ENCODE data around the gene P2RX3.
"Not testable (repeated sequence)": the region's sequence is repeated elsewhere in the genome, so short reads cannot be mapped to it uniquely, and the experiment has no call there.

Gene P2RX3

GRCh38 chr11:57392763-57393105 lies 54.6 kb downstream of the P2RX3 start:
- no peak overlapping the region for H3K4me3 ChIP-seq (ENCODE audit: low read length)
- TF ChIP-seq ZNF274 (IDR thresholded peaks at IDR 0.05; ENCODE audit: low read depth, low read length): no peak

- no peak for TF ChIP-seq ZNF274 (IDR thresholded peaks at IDR 0.05; ENCODE audit: low read depth, low read length)
- no peak overlapping the region for H3K4me3 ChIP-seq (ENCODE audit: low read length)
These were observed 56.2 kb downstream of the P2RX3 start for GRCh38 chr11:57394203-57394965.

DNA sequence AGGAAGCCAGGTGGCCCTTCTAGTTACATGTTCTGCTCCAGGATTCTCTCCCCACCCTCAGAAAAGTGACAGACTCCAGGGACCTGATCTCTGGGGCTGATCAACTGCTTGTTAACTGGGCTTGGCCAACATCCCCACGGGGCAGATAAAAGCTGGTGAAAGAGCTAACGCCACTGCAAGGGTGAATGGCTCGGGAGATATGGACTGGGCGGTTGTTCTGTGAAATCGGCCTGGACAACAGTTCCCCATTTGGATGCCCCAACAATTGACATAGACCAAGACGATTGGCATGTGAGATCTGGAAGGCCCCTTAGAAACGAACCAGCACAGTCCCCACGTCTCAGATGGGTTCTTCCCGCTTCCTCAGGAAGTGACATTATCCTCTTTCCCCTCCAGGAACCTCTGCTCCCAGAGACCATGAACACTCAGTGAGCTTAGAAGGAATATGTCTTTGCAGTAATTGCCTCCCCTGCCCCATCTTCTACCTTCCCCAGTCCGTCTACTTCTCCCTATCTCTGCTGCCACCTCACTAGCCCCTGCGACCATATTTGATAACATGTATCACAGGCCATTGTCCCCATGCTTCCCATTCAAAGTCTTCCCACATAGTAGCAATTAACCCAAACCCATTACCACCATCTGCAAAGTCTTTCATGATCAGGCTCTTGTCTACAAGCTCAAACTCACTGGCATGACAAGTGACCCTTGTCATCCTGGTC lies 57.9 kb downstream of the P2RX3 start:
- no peak overlapping the region for H3K4me3 ChIP-seq (ENCODE audit: low read length)
- TF ChIP-seq ZNF274 (IDR thresholded peaks at IDR 0.05; ENCODE audit: low read depth, low read length): no peak

GRCh38 chr11:57396744-57397143 lies 58.6 kb downstream of the P2RX3 start:
- H3K4me3 ChIP-seq (ENCODE audit: low read length): no peak overlapping the region
- no peak for TF ChIP-seq ZNF274 (IDR thresholded peaks at IDR 0.05; ENCODE audit: low read depth, low read length)

DNA sequence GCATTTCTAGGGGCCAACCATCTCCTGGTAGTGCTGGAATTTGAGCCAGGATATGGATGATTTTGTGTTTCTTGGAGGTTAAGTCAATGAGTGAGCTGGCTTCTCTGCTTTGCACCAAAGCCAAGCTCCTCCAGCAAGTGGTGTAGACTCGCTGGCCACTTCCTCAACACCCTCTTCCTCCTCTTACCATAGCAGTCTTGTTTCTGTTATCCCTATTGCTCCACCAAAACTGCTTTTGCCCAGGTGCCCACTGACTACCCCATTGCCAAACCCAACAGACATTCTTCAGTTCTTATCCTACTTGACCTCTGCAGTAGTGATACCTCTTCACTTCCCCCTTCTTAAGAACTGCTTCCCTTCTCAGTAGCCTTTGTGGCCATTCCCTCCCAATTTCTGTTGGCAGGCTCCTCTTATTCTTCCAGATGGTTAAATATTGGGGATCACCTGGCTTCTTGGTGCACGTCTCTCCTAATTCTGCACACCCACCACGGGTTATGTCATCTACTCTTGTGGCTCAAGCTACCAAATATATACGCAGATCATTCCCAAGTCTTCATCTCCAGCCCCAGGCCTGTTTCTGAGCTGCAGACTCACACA lies 59.3 kb downstream of the P2RX3 start:
- H3K4me3 ChIP-seq (ENCODE audit: low read length): no peak overlapping the region
- TF ChIP-seq ZNF274 (IDR thresholded peaks at IDR 0.05; ENCODE audit: low read depth, low read length): no peak

DNA sequence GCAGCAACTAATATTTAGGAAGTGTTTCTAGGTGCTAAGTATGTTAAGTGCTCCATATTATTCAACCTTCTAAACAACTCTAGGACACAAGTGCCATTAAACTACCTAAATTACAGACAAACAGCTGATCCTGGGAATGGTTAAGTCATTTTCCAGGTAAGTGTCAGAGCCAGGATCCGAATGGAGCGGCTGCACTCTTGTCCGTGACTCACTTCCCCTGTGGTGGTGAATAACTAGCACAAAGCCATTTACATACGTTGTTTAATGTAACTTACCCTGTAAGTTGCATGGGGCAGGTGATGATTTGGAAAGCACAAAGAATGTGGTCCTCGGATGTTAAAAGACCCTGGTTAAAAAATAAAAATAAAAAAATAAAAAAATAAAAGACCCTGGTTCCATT lies 61.1 kb downstream of the P2RX3 start:
- TF ChIP-seq ZNF274 (IDR thresholded peaks at IDR 0.05; ENCODE audit: low read depth, low read length): no peak
- no peak overlapping the region for H3K4me3 ChIP-seq (ENCODE audit: low read length)

DNA sequence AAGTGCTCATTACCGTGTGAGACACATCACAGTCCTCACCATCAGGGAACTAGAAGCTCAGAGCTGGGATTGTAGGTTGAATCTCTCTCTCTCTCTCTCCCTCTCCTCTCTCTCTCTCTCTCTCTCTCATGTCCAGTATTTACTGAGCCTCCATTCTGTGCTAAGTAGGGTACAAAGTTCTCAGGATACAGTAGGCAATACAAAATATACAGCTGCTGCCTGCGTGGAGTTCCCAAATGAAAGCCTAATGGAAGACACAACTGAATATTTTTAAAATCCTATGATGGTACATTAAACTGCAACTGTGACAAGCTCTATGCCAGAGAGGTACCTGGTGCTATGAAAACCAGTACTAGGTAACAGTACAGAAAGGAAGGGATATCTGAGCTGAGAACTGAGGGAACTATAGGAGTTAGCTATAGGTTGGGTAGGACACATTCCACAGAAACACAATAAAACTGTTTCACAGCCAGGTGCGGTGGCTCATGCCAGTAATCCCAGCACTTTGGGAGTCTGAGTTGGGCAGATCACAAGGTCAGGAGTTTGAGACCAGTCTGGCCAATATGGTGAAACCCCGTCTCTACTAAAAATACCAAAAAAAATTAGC lies 61.9 kb downstream of the P2RX3 start:
- no peak for TF ChIP-seq ZNF274 (IDR thresholded peaks at IDR 0.05; ENCODE audit: low read depth, low read length)
- no peak overlapping the region for H3K4me3 ChIP-seq (ENCODE audit: low read length)

GRCh38 chr11:57402188-57403002 lies 64.2 kb downstream of the P2RX3 start:
- TF ChIP-seq ZNF274 (IDR thresholded peaks at IDR 0.05; ENCODE audit: low read depth, low read length): no peak
- H3K4me3 ChIP-seq (ENCODE audit: low read length): no peak overlapping the region

GRCh38 chr11:57403003-57403801 lies 65.0 kb downstream of the P2RX3 start:
- H3K4me3 ChIP-seq (ENCODE audit: low read length): not testable (repeated sequence)

- H3K4me3 ChIP-seq (ENCODE audit: low read length): no peak overlapping the region
- no peak for TF ChIP-seq ZNF274 (IDR thresholded peaks at IDR 0.05; ENCODE audit: low read depth, low read length)
These were observed 65.6 kb downstream of the P2RX3 start for GRCh38 chr11:57403802-57404147.

DNA sequence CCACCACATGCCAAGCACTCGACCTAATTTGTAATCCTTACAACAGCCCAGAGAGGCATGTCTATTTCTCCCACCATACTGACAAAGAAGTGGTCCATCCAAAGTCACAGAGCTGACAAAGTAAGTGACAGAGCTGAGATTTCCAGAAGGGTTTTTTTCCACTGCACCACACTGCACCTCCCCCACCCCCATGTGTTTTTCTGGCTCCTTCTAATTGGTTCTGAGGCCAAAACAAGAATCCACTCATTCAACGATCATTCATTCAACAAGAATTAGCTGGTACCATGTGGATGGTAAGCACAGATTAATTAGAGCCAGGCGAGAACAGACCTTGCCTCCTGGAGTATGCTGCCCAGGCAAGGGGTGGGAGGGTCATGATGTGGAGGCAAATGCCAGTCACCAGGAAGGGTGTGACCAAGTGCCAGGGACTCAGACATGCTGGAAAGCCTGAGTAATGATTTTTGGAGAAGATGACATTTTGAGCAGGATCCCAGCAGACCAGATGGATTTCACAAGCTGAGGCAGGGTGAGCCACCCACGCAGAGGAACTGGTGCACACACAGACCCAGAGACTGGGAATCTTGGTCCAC lies 67.2 kb downstream of the P2RX3 start:
- no peak for TF ChIP-seq ZNF274 (IDR thresholded peaks at IDR 0.05; ENCODE audit: low read depth, low read length)
- no peak overlapping the region for H3K4me3 ChIP-seq (ENCODE audit: low read length)

- H3K4me3 ChIP-seq (ENCODE audit: low read length): no peak overlapping the region
- TF ChIP-seq ZNF274 (IDR thresholded peaks at IDR 0.05; ENCODE audit: low read depth, low read length): no peak
These were observed 68.3 kb downstream of the P2RX3 start for GRCh38 chr11:57406337-57406904.
